ENCODE measurements around the gene ALKBH3. TPM values are rescaled to one million over a fixed set of nuclear protein-coding genes. Genes with fewer than 3 reads are reported as not detected.
A peak's percentile ranks its signal among the peaks of the same experiment; 100 is the strongest.

Gene ALKBH3
- total and polyA plus RNA-seq, 12 donors: 19.7 to 45.3 (median 31.5) TPM

DNA sequence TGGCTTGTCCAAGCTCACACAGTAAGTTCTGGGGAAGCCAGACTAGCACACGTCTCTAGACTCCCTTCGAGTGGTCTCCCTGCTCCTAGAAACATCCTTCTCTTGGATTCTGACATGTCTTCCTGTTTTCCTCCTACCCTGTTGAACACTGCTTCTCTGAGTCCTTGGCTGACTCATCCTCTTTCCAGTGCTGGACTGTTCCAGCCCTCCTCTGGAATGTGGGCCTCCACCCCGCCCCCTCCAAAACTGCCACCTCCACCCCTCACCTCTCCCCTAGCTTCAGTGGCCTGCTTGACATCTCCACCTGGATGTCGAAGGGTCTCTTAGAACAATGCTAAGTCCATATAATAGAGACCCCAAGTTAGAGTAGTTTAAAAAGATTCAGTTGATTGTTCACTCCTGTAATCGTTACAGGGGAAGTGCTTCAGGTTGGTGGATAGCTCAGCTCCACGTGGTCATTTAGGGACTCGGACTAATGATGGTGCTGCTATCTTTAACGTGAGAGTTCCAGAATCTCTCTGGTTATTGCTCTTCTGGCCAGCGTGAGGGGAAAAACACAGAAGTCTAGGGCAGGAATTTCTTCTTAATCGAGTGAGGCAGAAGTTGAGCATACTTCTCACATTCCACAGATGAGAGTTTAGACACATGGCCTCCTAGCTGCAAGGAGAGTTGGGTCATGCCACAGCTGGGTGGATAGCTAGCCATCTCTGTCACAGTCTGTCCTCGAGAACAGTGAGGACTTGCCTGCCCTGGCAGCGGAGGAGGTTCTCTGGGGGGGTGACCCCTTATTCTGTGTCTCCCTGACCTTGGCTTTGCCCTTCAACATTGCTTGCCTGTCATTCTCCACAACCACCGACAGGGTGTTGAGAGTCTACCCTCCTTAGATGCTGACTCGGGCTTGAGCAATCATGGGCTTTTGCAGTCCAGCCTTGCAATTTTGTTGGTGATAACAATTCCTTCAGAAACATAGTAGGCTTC lies 57.1 kb downstream of the ALKBH3 start:
- Histone ChIP-seq H3K36me3 (replicated peaks in 1 of 2) (no peaks in the 10 kb centered on the region), H3K4me1 (replicated peaks in 1 of 2) (peaks cover 6 to 11% of the 10 kb centered on the region in 2 donors), H3K4me3 (no peak overlapping the region), H3K9me3 (replicated peaks in 1 of 3) (no peaks in the 10 kb centered on the region), H3K27ac (peak overlapping the region in 2 of 5 donors; percentile 24 to 51), H3K27me3 (no peaks in the 10 kb centered on the region)
- no peak for TF ChIP-seq POLR2A (IDR thresholded peaks at IDR 0.05)
- TF ChIP-seq, protein P1, sequence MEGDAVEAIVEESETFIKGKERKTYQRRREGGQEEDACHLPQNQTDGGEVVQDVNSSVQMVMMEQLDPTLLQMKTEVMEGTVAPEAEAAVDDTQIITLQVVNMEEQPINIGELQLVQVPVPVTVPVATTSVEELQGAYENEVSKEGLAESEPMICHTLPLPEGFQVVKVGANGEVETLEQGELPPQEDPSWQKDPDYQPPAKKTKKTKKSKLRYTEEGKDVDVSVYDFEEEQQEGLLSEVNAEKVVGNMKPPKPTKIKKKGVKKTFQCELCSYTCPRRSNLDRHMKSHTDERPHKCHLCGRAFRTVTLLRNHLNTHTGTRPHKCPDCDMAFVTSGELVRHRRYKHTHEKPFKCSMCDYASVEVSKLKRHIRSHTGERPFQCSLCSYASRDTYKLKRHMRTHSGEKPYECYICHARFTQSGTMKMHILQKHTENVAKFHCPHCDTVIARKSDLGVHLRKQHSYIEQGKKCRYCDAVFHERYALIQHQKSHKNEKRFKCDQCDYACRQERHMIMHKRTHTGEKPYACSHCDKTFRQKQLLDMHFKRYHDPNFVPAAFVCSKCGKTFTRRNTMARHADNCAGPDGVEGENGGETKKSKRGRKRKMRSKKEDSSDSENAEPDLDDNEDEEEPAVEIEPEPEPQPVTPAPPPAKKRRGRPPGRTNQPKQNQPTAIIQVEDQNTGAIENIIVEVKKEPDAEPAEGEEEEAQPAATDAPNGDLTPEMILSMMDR (IDR thresholded peaks at IDR 0.05): peak in 3 of 6 experiments; percentile 10 to 22 (median 15)
- WGBS, 4 donors: 48 to 62% (median 53%) methylated on average over 12 to 14 of the region's 14 CpGs
- intact Hi-C loops (cut with DNase I): no loop called here
- peak in 6 of 7 donors; percentile 58 to 78 (median 62) for DNase-seq

DNA sequence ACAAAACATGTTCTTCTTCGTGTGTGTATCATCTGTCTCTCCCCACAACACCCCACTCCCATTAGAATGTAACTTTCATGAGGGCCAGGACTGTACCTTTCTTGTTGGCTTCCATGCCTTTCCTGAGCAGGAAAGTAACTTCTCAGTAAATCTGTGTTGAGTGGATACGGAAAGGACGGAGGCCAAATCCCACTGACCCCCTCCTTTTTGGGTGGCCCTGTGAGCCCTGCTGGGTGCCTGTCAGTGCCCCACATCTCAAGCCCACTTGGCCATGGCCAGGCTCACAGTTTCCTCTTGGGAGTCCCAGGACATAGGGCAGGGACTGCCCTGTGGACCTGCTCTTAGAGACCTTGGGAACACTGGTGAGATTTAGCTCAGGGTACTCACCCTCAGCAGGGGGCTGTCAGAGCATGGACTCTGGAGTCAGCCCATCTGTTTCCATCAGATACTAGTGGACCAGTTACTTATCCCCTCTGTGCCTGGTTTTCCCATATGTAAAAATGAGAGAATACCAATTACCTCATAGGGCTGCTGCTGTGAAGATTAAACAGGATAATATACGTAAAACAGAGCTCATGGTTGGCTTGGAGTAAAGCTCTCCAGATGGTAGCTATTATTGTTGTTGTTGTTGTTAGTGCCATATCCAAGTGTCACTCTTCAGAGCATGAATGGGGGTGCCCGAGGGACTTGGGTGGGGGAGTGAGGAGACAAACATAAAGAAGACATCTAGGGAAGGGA lies 60.8 kb downstream of the ALKBH3 start:
- no peaks in the 10 kb centered on the region for H3K9me3 ChIP-seq (replicated peaks in 1 of 3)
- peak overlapping the region in 2 of 4 donors; percentile 13 to 75 for H3K4me3 ChIP-seq
- peaks cover 0 to 5% of the 10 kb centered on the region in 2 donors for H3K36me3 ChIP-seq (replicated peaks in 1 of 2)
- no peak for DNase-seq
- TF ChIP-seq POLR2A (IDR thresholded peaks at IDR 0.05): no peak
- TF ChIP-seq, protein P1 (IDR thresholded peaks at IDR 0.05): no peak
- 56 to 69% (median 67%) methylated on average over 5 of the region's 5 CpGs for WGBS, 4 donors
- intact Hi-C loops (cut with DNase I): loop anchor here (10.0 kb wide), 1 partner anchor 93 kb away; no protein-coding TSS in a partner anchor
- peak overlapping the region in 3 of 5 donors; percentile 14 to 96 (median 95) for H3K27ac ChIP-seq
- no peaks in the 10 kb centered on the region for H3K27me3 ChIP-seq
- peaks cover 21 to 22% of the 10 kb centered on the region in 2 donors for H3K4me1 ChIP-seq (replicated peaks in 1 of 2)

DNA sequence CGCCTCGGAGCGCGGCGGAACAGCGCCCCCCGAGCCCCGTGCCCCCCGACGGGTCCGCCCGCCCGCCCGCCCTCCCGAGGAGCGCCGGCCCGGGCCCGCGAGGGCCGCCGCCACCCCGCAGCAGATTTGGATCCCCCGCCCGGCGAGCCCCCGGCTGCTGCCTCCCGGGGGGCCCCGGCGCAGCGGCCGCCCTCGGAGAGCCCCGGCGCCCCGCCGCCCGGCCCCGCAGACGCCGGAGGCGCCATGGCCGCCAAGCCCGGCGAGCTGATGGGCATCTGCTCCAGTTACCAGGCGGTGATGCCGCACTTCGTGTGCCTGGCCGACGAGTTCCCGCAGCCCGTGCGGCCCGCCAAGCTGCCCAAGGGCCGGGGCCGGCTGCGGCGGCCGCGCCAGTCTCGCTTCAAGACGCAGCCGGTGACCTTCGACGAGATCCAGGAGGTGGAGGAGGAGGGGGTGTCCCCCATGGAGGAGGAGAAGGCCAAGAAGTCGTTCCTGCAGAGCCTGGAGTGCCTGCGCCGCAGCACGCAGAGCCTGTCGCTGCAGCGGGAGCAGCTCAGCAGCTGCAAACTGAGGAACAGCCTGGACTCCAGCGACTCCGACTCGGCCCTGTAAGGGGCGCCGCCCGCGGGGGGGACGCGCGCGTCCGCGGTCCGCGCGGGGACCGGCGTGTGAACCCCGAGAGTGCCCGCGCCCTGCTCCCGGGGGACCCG lies 62.2 kb downstream of the ALKBH3 start:
- TF ChIP-seq POLR2A (IDR thresholded peaks at IDR 0.05): no peak
- TF ChIP-seq, protein P1 (IDR thresholded peaks at IDR 0.05): no peak
- Histone ChIP-seq H3K4me1 (replicated peaks in 1 of 2) (peaks cover 11 to 22% of the 10 kb centered on the region in 2 donors), H3K27ac (peak overlapping the region in 4 of 5 donors; percentile 68 to 96 (median 87)), H3K4me3 (peak overlapping the region; percentile 22 to 75 (median 40)), H3K9me3 (replicated peaks in 1 of 3) (no peaks in the 10 kb centered on the region), H3K36me3 (replicated peaks in 1 of 2) (peaks cover 0 to 5% of the 10 kb centered on the region in 2 donors), H3K27me3 (no peaks in the 10 kb centered on the region)
- peak in 6 of 7 donors; percentile 50 to 68 (median 58) for DNase-seq
- intact Hi-C loops (cut with DNase I): loop anchor here (10.0 kb wide), 1 partner anchor 92 kb away; no protein-coding TSS in a partner anchor
- WGBS, 4 donors: 0 to 2% (median 1%) methylated on average over 10 to 82 of the region's 94 CpGs; no CpG with 5 or more reads in 1 of the 4 donors
